BLaER1 treated with 17β-estradiol and CSF1 and Interleukin-3, amounts not matched to agents 10 nM and 100 nM (cell line): ENCODE data around the gene CCDC6.

ENCODE experiments used
- H3K27ac ChIP-seq, 11 experiments: shearing (Covaris generic); formaldehyde crosslinking; 2 replicates each; pipeline ENCODE4 v1.8.1; 2022
- H3K27me3 ChIP-seq, 11 experiments: shearing (Covaris generic); formaldehyde crosslinking; 2 replicates each; pipeline ENCODE4 v1.8.1; 2022
- H3K36me3 ChIP-seq, 11 experiments: shearing (Covaris generic); formaldehyde crosslinking; 2 replicates each; pipeline ENCODE4 v1.8.1; 2022
- H3K4me1 ChIP-seq, 10 experiments: shearing (Covaris generic); formaldehyde crosslinking; 2 replicates each; pipeline ENCODE4 v1.8.1; 2022
- H3K4me2 ChIP-seq, 11 experiments: shearing (Covaris generic); formaldehyde crosslinking; 2 replicates each; pipeline ENCODE4 v1.8.1; 2022
- H3K4me3 ChIP-seq, 10 experiments: shearing (Covaris generic); formaldehyde crosslinking; 2 replicates each; pipeline ENCODE4 v1.8.1; 2022
- H3K9ac ChIP-seq, 11 experiments: shearing (Covaris generic); formaldehyde crosslinking; 2 replicates each; pipeline ENCODE4 v1.8.1; 2022
- H3K9me3 ChIP-seq, 11 experiments: shearing (Covaris generic); formaldehyde crosslinking; replicated peaks in 1 of 11; 2 replicates each; pipeline ENCODE4 v1.8.1; 2022
- H4K20me1 ChIP-seq, 11 experiments: shearing (Covaris generic); formaldehyde crosslinking; 2 replicates each; pipeline ENCODE4 v1.8.1; 2022
- Cebpa-rat ChIP-seq, 11 experiments: shearing (Covaris generic); IDR thresholded peaks; 2 replicates each; pipeline ENCODE4 v1.8.1; 2022

CCDC6 gene

GRCh38 chr10:59901470-59901869 lies 4.9 kb downstream of the CCDC6 start:
- H3K36me3 ChIP-seq, result peaks cover 0 to 37% (median 21%) of the 10 kb centered on the region in 11 experiments; a peak in 17 of 22 replicates
- no peak overlapping the region for H3K27ac ChIP-seq
- H3K4me2 ChIP-seq, result no peak overlapping the region
- no peaks in the 10 kb centered on the region for H3K9me3 ChIP-seq
- H3K4me3 ChIP-seq, result no peak overlapping the region
- H3K27me3 ChIP-seq, result no peaks in the 10 kb centered on the region
- TF ChIP-seq Cebpa-rat (IDR thresholded peaks at IDR 0.05), result no peak
- H3K9ac ChIP-seq, result no peak overlapping the region
- H4K20me1 ChIP-seq, result peaks cover 64 to 95% (median 90%) of the 10 kb centered on the region in 11 experiments; a peak in 21 of 22 replicates
- peaks cover 24 to 43% (median 40%) of the 10 kb centered on the region in 10 experiments for H3K4me1 ChIP-seq

- Histone ChIP-seq H3K9ac (no peak overlapping the region), H3K4me1 (peaks cover 23 to 43% (median 39%) of the 10 kb centered on the region in 10 experiments), H4K20me1 (peaks cover 69 to 100% (median 97%) of the 10 kb centered on the region in 11 experiments; a peak in 21 of 22 replicates), H3K36me3 (peaks cover 0 to 47% (median 32%) of the 10 kb centered on the region in 11 experiments; a peak in 18 of 22 replicates), H3K27ac (no peak overlapping the region), H3K4me2 (peak overlapping the region in 8 of 11 experiments; percentile 22 to 70 (median 62); a peak in 15 of 22 replicates), H3K4me3 (no peak overlapping the region), H3K9me3 (no peaks in the 10 kb centered on the region), H3K27me3 (no peaks in the 10 kb centered on the region)
- no peak for TF ChIP-seq Cebpa-rat (IDR thresholded peaks at IDR 0.05)
Measured at GRCh38 chr10:59900048-59900727, 6.2 kb downstream of the CCDC6 start.

GRCh38 chr10:59898125-59898835 lies 8.1 kb downstream of the CCDC6 start:
- H3K27ac ChIP-seq, result no peak overlapping the region
- H3K36me3 ChIP-seq, result peaks cover 0 to 46% (median 28%) of the 10 kb centered on the region in 11 experiments; a peak in 18 of 22 replicates
- no peaks in the 10 kb centered on the region for H3K9me3 ChIP-seq
- no peak overlapping the region for H3K9ac ChIP-seq
- no peaks in the 10 kb centered on the region for H3K27me3 ChIP-seq
- H3K4me3 ChIP-seq, result no peak overlapping the region
- peaks cover 13 to 31% (median 26%) of the 10 kb centered on the region in 10 experiments for H3K4me1 ChIP-seq
- peaks cover 63 to 100% (median 96%) of the 10 kb centered on the region in 11 experiments; a peak in 21 of 22 replicates for H4K20me1 ChIP-seq
- H3K4me2 ChIP-seq, result no peak overlapping the region
- no peak for TF ChIP-seq Cebpa-rat (IDR thresholded peaks at IDR 0.05)

- H3K36me3 ChIP-seq, result peaks cover 0 to 36% (median 18%) of the 10 kb centered on the region in 11 experiments; a peak in 16 of 22 replicates
- no peak overlapping the region for H3K9ac ChIP-seq
- H3K27ac ChIP-seq, result no peak overlapping the region
- H3K4me3 ChIP-seq, result no peak overlapping the region
- H3K9me3 ChIP-seq, result no peaks in the 10 kb centered on the region
- peaks cover 30 to 51% (median 36%) of the 10 kb centered on the region in 10 experiments for H3K4me1 ChIP-seq
- H3K27me3 ChIP-seq, result no peaks in the 10 kb centered on the region
- H3K4me2 ChIP-seq, result no peak overlapping the region
- peaks cover 75 to 100% (median 96%) of the 10 kb centered on the region in 11 experiments; a peak in 21 of 22 replicates for H4K20me1 ChIP-seq
- TF ChIP-seq Cebpa-rat (IDR thresholded peaks at IDR 0.05), result no peak
Measured at GRCh38 chr10:59896191-59896590, 10.2 kb downstream of the CCDC6 start.

- Histone ChIP-seq H3K4me3 (no peak overlapping the region), H3K36me3 (peaks cover 0 to 38% (median 22%) of the 10 kb centered on the region in 11 experiments; a peak in 16 of 22 replicates), H3K9ac (no peak overlapping the region), H3K4me2 (no peak overlapping the region), H3K27ac (no peak overlapping the region), H3K4me1 (peaks cover 29 to 49% (median 33%) of the 10 kb centered on the region in 10 experiments), H3K27me3 (no peaks in the 10 kb centered on the region), H3K9me3 (no peaks in the 10 kb centered on the region), H4K20me1 (peaks cover 74 to 100% (median 94%) of the 10 kb centered on the region in 11 experiments; a peak in 21 of 22 replicates)
- no peak for TF ChIP-seq Cebpa-rat (IDR thresholded peaks at IDR 0.05)
Measured at GRCh38 chr10:59895629-59896116, 10.7 kb downstream of the CCDC6 start.

GRCh38 chr10:59894114-59894513 lies 12.2 kb downstream of the CCDC6 start:
- Histone ChIP-seq H3K36me3 (peaks cover 6 to 40% (median 33%) of the 10 kb centered on the region in 11 experiments; a peak in 21 of 22 replicates), H3K27ac (no peak overlapping the region), H3K4me1 (peaks cover 15 to 45% (median 28%) of the 10 kb centered on the region in 10 experiments; a peak in 17 of 20 replicates), H3K9ac (no peak overlapping the region), H3K4me2 (0 out of 22 replicates have a peak overlapping the region, but pooled peaks of 1 of the 11 experiments have one; percentile 9), H3K4me3 (no peak overlapping the region), H4K20me1 (peaks cover 72 to 100% (median 90%) of the 10 kb centered on the region in 11 experiments; a peak in 20 of 22 replicates), H3K27me3 (no peaks in the 10 kb centered on the region), H3K9me3 (no peaks in the 10 kb centered on the region)
- TF ChIP-seq Cebpa-rat (IDR thresholded peaks at IDR 0.05), result no peak

GRCh38 chr10:59892697-59893096 lies 13.7 kb downstream of the CCDC6 start:
- Histone ChIP-seq H3K36me3 (peaks cover 6 to 51% (median 36%) of the 10 kb centered on the region in 11 experiments; a peak in 21 of 22 replicates), H3K9me3 (no peaks in the 10 kb centered on the region), H3K4me1 (peaks cover 24 to 56% (median 37%) of the 10 kb centered on the region in 10 experiments), H3K4me2 (peak overlapping the region in 5 of 11 experiments; percentile 19 to 72 (median 66); a peak in 7 of 22 replicates), H3K4me3 (no peak overlapping the region), H3K9ac (no peak overlapping the region), H3K27me3 (no peaks in the 10 kb centered on the region), H4K20me1 (peaks cover 67 to 100% (median 90%) of the 10 kb centered on the region in 11 experiments; a peak in 19 of 22 replicates), H3K27ac (0 out of 22 replicates have a peak overlapping the region, but pooled peaks of 2 of the 11 experiments have one; percentile 8 to 29)
- no peak for TF ChIP-seq Cebpa-rat (IDR thresholded peaks at IDR 0.05)

GRCh38 chr10:59891936-59892335 lies 14.4 kb downstream of the CCDC6 start:
- Histone ChIP-seq H3K27ac (peak overlapping the region in 3 of 11 experiments; percentile 7 to 29 (median 8); a peak in 2 of 22 replicates), H3K9me3 (no peaks in the 10 kb centered on the region)

More at GRCh38 chr10:59891936-59892335, 14.4 kb downstream of the CCDC6 start:
- H4K20me1 ChIP-seq, result peaks cover 68 to 100% (median 91%) of the 10 kb centered on the region in 11 experiments; a peak in 20 of 22 replicates
- H3K27me3 ChIP-seq, result no peaks in the 10 kb centered on the region
- H3K4me3 ChIP-seq, result no peak overlapping the region
- H3K4me2 ChIP-seq, result peak overlapping the region in 5 of 11 experiments; percentile 36 to 72 (median 66); a peak in 10 of 22 replicates
- H3K36me3 ChIP-seq, result peaks cover 6 to 51% (median 34%) of the 10 kb centered on the region in 11 experiments; a peak in 21 of 22 replicates
- no peak overlapping the region for H3K9ac ChIP-seq
- TF ChIP-seq Cebpa-rat (IDR thresholded peaks at IDR 0.05), result no peak
- H3K4me1 ChIP-seq, result peaks cover 32 to 64% (median 45%) of the 10 kb centered on the region in 10 experiments
